Stimulated activated CD8-positive, alpha-beta memory T cell treated with anti-CD3 and anti-CD28 coated beads, Interleukin-12 subunit alpha, Interleukin-12 subunit beta, amount 100 ng/mL, for 1 hour (primary cell): Measurements from ENCODE around the gene TASOR.

Experiments used
- DNase-seq: peaks from one replicate; pipeline ENCODE4 v3.0.0-alpha.2; 2020; ENCODE audit warnings: low read depth

Gene TASOR

GRCh38 chr3:56682462-56683121 lies 473 bp downstream of the TASOR start:
- peak; percentile 50 for DNase-seq

DNA sequence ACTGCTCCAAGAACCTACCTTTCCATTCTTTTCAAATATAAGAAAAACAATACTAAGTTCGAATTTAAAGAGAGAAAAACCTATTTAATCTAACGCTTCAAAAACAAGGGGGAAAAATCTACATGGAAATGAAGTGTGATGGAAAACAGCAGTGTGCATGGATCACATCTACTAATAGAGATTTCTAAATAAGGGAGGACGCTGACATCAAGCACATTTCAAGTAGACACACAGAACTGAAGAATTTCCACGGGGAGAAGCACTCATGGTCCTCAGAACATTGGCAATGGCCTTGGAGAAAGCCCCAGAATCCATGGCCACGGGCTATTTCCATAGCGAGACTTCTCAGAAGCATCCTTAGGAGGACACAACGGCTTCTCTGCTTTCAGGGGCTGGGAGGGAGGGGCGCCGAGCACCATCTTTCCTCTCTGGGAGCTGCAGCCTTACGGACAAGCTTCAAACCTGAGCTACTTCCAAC lies 1.0 kb downstream of the TASOR start:
- no peak for DNase-seq

GRCh38 chr3:56680054-56680580 lies 2.9 kb downstream of the TASOR start:
- DNase-seq: no peak

DNA sequence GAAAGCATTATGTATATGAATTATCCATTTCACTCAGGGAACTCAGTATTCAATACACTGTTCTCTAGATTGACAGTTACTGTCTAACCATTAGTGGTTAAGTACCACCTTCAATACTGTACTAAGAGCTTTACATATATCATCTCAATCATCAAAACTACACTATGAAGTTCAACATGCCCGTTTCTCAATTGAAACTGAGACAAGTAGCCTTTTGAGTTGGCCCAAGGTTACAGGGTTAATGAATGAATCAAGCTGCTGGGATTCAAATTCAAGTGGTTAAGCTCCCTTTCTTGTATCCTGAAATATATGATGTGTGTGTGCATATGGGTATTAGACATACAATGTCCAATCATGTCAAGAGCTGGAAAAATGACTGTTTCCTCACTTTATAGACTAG lies 5.8 kb downstream of the TASOR start:
- DNase-seq: no peak

- DNase-seq: no peak
Measured at GRCh38 chr3:56673781-56674457, 9.1 kb downstream of the TASOR start.

- no peak for DNase-seq
Measured at GRCh38 chr3:56667973-56668579, 15.0 kb downstream of the TASOR start.

- no peak for DNase-seq
Measured at GRCh38 chr3:56664823-56665222, 18.2 kb downstream of the TASOR start.

- DNase-seq: no peak
Measured at GRCh38 chr3:56655709-56656108, 27.4 kb downstream of the TASOR start.

DNA sequence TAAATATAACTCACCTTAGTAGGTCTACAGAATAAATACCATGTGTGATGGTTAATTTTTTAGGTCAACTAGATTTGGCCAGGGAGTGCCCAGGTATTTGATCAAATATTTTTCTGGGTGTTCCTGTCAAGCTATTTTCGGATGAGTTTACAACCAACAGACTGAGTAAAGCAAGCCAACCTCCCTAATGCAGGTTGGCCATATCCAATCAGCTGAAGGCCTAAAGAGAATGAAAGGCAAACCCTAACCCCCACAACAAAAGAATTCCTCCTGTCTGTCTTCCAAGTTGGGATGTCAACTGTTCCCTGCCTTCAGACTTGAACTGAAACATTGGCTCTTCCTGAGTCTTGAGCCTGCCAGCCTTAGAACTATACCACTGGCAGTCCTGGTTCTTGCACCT lies 28.6 kb downstream of the TASOR start:
- no peak for DNase-seq

- DNase-seq: no peak
Measured at GRCh38 chr3:56645407-56645806, 37.7 kb downstream of the TASOR start.

- no peak for DNase-seq
Measured at GRCh38 chr3:56633602-56634535, 49.2 kb downstream of the TASOR start.
